Posterior vena cava (tissue), 2 donors: ENCODE measurements around the gene PLXNA4. TPM values are rescaled to one million over a fixed set of nuclear protein-coding genes. Genes with fewer than 3 reads are reported as not detected.

ENCODE experiments used
- DNase-seq: peaks from one replicate; pipeline ENCODE4 v3.0.0-alpha.2; 2020; ENCODE audit warnings: low spot score
- intact Hi-C, 2 donors: fragments of 100-400 bp; cut with DNase I; formaldehyde crosslinking; loops; one replicate each; pipeline versions ENCODE4 v1.14.1 to v1.14.2; 2022 to 2023
- total RNA-seq, 2 donors: library from RNA; stranded (reverse); fragmentation: NEBNext Ultra II Directional; extraction: Animal tissue kit (Norgen Biotek cat#: 25700); gene quantifications; one replicate each; pipeline ENCODE4 v1.2.1, GENCODE V29; 2021
- donor health status: DM: yes; HTN: yes; CAD: no.
- donor health status: DM: yes; HTN: yes; CAD: no.

Gene PLXNA4
- total RNA-seq, 2 donors from 2014 or later: 24.9 to 61.2 TPM

- intact Hi-C loops: no loop called here
- DNase-seq: no peak
These were observed 60.0 kb downstream of the PLXNA4 start for GRCh38 chr7:132516042-132516840.

DNA sequence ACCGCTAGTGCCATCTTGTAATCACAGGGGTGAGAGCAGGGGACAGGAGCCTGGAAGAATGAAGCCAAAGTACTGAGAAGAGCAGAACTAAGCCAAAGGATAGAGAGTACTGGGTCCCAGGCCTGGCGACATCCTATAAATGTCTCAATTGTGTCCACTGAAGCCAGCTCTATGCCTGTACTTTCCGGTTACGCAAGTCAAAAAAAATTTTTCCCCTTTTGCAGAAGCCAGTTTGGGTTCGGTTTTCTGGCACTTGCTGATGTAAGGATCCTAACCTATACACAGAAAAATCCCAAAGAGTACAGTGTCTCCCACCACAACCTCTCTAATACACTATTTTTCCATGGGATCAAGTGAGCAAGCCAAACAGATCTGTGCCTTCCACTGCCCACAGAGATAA is 61.1 kb downstream of the PLXNA4 start:
- intact Hi-C loops: no loop called here
- DNase-seq: peak; percentile 35

- peak; percentile 6 for DNase-seq
- intact Hi-C loops: no loop called here
These were observed 61.8 kb downstream of the PLXNA4 start for GRCh38 chr7:132514430-132514829.

- intact Hi-C loops: no loop called here
- DNase-seq: no peak
These were observed 64.3 kb downstream of the PLXNA4 start for GRCh38 chr7:132511921-132512320.

GRCh38 chr7:132511387-132511786 is 64.9 kb downstream of the PLXNA4 start:
- no peak for DNase-seq
- intact Hi-C loops: no loop called here

GRCh38 chr7:132509643-132510042 is 66.6 kb downstream of the PLXNA4 start:
- intact Hi-C loops: no loop called here
- no peak for DNase-seq

GRCh38 chr7:132508724-132509353 is 67.4 kb downstream of the PLXNA4 start:
- DNase-seq: no peak
- intact Hi-C loops: no loop called here

DNA sequence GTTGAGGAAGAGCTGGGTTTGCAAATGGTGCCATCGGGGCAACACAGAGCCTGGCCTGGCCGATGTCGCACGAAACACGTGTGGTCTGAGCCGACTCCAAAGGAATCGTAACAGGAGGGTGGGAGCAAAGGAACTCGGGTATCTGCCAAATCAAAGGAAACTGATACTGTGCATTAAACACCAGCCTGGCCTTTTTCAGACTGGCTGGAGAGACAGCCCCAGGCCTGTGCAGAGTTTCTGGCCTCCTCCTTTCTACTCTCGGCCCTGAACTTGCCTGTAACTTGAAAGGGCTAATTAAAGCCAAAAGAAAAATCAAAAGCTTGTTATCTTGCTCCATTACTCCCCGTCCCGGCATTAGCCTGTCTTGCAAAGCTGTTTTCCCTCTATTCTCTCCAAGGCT is 71.4 kb downstream of the PLXNA4 start:
- intact Hi-C loops: loop anchor here in 1 of 2 donors (5.0 kb wide), 1 partner anchor 188 kb away; no protein-coding TSS in a partner anchor
- no peak for DNase-seq

GRCh38 chr7:132504071-132504470 is 72.2 kb downstream of the PLXNA4 start:
- intact Hi-C loops: loop anchor here in 1 of 2 donors (5.0 kb wide), 1 partner anchor 187 kb away; no protein-coding TSS in a partner anchor
- DNase-seq: no peak

- intact Hi-C loops: loop anchor here in 1 of 2 donors (5.0 kb wide), 1 partner anchor 186 kb away; no protein-coding TSS in a partner anchor
- DNase-seq: no peak
These were observed 72.9 kb downstream of the PLXNA4 start for GRCh38 chr7:132503415-132503814.

DNA sequence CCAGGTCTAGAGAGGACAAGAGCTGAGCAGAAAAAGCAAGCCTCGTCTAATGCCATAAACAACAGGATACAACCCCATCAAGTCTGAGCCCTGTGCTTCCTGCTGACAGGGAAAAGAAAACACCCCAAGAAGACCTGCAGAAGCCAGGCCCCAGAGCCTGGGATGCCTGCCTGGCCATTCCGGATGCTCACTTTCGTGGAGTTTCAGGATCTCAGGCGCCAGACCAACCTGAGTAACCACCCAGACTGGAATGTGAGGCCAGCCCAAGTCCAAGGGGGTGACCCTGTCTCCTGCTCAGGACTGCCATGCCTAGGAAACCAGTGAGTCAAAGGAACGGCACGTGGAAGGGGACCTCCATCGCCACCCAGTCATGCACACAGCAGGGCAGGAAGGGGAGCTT is 74.3 kb downstream of the PLXNA4 start:
- intact Hi-C loops: loop anchor here in 1 of 2 donors (5.0 kb wide), 1 partner anchor 185 kb away; no protein-coding TSS in a partner anchor
- DNase-seq: no peak

DNA sequence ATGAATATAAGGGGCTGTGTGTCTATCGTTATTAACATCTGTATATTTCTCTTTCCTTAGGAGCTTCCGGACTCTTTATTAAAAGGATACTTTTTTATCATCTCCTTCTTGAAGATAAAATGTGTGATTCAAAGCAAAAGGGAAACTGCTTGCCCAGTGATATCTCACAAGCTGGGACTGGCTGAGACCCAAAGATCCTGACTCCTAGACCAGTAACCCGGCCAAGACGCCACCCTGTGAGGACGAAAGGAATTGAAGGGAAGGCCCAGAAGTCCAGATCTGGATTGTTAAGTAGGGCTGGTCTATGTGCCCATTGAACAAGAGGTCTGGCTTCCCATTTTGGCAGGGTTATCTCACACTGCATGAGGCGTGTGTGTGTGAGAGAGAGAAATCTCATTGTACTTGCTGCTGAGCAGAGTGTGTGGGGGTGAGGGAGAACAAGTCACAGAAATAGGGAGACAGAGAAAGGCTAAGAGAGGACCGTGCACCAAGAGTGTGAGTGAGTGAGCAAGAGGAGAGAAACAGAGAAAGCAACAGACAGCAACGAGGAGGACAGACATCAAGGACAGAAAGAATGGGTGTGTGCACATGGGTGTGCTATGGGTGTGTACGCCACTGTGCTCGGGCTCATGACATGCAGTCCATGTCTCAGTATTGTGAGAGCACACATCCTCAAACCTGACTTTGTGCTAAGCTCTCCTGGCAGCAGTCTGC is 75.4 kb downstream of the PLXNA4 start:
- intact Hi-C loops: loop anchor here in 1 of 2 donors (5.0 kb wide), 1 partner anchor 184 kb away; no protein-coding TSS in a partner anchor
- DNase-seq: peak; percentile 93

GRCh38 chr7:132499487-132499886 is 76.8 kb downstream of the PLXNA4 start:
- intact Hi-C loops: loop anchor here in 1 of 2 donors (10.0 kb wide), 1 partner anchor 105 kb away; no protein-coding TSS in a partner anchor
- DNase-seq: no peak

GRCh38 chr7:132499065-132499464 is 77.2 kb downstream of the PLXNA4 start:
- intact Hi-C loops: loop anchor here in 1 of 2 donors (10.0 kb wide), 1 partner anchor 104 kb away; no protein-coding TSS in a partner anchor
- DNase-seq: no peak

DNA sequence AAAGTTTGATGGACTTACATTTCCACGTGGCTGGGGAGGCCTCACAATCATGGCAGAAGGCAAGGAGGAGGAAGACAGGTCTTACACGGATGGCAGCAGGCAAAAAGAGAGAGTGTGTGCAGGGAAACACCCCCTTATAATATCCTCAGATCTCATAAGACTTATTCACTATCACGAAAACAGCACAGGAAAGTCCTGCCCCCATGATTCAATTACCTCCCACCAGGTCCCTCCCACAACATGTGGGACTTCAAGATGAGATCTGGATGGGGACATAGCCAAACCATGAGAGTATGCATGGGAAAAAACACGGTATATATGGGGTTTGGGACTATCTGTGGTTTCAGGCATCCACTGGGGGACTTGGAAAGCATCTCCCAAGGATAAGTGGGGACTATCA is 78.0 kb downstream of the PLXNA4 start:
- DNase-seq: no peak
- intact Hi-C loops: loop anchor here in 1 of 2 donors (10.0 kb wide), 1 partner anchor 104 kb away; no protein-coding TSS in a partner anchor

DNA sequence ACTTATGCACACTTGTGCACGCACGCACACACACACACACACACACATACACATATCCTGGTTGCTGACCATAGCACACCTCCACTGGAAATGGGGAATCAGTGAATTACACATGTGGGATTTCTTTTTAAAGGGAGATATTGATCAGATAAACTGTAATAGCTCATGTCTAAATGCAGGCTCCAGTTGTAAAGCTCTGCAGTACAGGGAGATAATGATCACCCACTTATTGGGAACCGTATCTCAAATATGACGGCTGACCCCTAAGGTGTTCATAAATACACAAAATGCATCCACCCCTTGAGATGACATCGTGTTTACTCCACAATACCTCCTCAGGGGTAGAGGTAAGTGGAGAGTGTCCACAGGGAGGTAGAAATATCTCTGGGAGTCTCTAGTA is 79.2 kb downstream of the PLXNA4 start:
- intact Hi-C loops: loop anchor here in 1 of 2 donors (10.0 kb wide), 1 partner anchor 102 kb away; no protein-coding TSS in a partner anchor

GRCh38 chr7:132495936-132496335 is 80.3 kb downstream of the PLXNA4 start:
- no peak for DNase-seq
- intact Hi-C loops: loop anchor here in 1 of 2 donors (10.0 kb wide), 1 partner anchor 101 kb away; no protein-coding TSS in a partner anchor

More for the DNA sequence above, 79.2 kb downstream of the PLXNA4 start:
- DNase-seq: no peak

DNA sequence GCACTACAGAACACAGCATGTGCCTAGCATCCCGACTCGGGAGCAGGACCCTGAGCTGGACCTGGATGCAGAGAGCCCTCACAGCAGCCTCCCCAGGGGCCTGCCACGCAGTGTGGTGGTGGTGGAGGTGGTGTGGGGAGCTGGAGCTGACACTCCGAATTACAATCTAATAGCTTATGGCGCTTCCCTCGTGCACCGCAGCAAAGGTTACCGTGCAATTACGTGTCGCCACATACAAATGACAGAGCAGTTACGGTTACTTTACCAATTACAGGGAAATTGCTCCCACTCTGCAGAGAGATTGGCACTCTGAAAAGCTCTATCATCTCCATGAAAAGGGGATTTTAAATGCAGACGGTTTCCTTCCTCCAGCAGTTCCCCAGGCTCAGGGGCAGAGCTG is 81.8 kb downstream of the PLXNA4 start:
- intact Hi-C loops: loop anchor here in 1 of 2 donors (10.0 kb wide), 1 partner anchor 100 kb away; no protein-coding TSS in a partner anchor
- no peak for DNase-seq

DNA sequence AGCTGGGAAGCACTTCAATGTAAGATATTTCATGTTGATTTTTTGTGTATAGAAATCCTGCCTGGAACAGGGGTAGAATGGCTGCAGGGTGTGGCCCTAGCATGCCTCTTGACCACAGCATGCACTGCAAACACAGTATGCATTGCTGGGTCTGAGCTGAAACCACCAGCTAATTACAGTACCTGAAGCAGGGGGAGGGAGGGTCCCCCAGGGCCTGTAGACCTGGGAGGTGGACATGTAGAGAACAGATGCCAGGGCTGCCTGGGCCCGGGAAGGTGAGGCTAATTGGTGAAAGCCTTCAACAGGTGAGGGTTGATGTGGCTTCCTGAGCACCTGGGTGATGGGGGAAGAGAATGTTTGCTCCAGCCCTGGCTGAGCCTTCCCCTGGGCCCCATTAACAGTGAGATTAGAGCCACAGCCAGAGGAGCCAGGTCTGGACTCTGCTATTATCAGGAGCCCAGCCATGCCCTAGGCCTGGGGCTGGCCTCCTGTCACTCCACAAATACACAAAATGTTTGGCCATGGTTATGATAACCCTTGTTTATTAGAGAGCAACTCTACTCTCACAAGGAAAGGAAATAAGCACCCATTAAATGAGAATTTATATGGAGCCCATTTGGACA is 83.3 kb downstream of the PLXNA4 start:
- no peak for DNase-seq
- intact Hi-C loops: loop anchor here in 1 of 2 donors (10.0 kb wide), 1 partner anchor 98 kb away; no protein-coding TSS in a partner anchor
